Stomach (tissue), 4 donors: Measurements from ENCODE around the gene NUAK1.

Experiments used
- EP300 ChIP-seq: sonication (generic); formaldehyde crosslinking; IDR thresholded peaks from one replicate; pipeline ENCODE4 v1.6.1; 2017; ENCODE audit warnings: antibody characterized with exemption
- POLR2A ChIP-seq, 4 donors: fragments of 450-650 bp; IDR thresholded peaks; one replicate each; pipeline ENCODE4 v1.6.1; 2016; ENCODE audit warnings: antibody characterized with exemption in 4 of 4, control low read depth in 2 of 4, mild to moderate bottlenecking in 1 of 4, moderate library complexity in 1 of 4
- POLR2AphosphoS5 ChIP-seq, 3 donors: sonication (generic); formaldehyde crosslinking; IDR thresholded peaks; one replicate each; pipeline ENCODE4 v1.6.1; 2016; ENCODE audit warnings: antibody characterized with exemption in 3 of 3
- TF ChIP-seq, protein P1 (sequence below), 7 experiments: fragments of 450-650 bp in 4 of 7; fragments of 200-600 bp in 3 of 7; sonication (generic) in 3 of 7; IDR thresholded peaks; one replicate each; pipeline ENCODE4 v1.5.1; 2016 to 2019; ENCODE audit warnings: antibody characterized with exemption in 7 of 7, control low read depth in 2 of 7, mild to moderate bottlenecking in 1 of 7

DNA sequence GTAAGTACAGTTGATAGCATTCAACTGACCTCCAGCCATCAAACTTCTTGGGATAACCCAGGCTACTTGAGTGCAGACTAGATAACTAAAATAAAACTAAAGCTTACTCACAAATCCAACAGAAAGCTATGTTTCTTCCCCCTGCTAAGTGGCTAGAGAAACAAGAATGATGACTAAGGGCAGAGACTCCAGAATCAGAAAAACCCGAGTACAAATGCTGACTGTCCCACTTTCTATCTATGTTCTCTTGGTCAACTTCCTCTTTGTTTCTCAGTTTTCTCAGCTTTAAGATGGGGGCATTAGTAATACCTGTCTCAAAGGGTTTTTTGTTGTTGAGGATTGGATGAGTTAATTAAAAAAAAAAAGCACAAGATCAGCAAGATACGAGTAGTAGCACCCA is 6.1 kb upstream of the NUAK1 start:
- TF ChIP-seq EP300 (no peak), POLR2AphosphoS5 (IDR thresholded peaks at IDR 0.05) (no peak), POLR2A (IDR thresholded peaks at IDR 0.05) (no peak)
- TF ChIP-seq, protein P1, sequence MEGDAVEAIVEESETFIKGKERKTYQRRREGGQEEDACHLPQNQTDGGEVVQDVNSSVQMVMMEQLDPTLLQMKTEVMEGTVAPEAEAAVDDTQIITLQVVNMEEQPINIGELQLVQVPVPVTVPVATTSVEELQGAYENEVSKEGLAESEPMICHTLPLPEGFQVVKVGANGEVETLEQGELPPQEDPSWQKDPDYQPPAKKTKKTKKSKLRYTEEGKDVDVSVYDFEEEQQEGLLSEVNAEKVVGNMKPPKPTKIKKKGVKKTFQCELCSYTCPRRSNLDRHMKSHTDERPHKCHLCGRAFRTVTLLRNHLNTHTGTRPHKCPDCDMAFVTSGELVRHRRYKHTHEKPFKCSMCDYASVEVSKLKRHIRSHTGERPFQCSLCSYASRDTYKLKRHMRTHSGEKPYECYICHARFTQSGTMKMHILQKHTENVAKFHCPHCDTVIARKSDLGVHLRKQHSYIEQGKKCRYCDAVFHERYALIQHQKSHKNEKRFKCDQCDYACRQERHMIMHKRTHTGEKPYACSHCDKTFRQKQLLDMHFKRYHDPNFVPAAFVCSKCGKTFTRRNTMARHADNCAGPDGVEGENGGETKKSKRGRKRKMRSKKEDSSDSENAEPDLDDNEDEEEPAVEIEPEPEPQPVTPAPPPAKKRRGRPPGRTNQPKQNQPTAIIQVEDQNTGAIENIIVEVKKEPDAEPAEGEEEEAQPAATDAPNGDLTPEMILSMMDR (IDR thresholded peaks at IDR 0.05): no peak
